Endothelial cell of umbilical vein (primary cell): ENCODE results near the gene WDR7. TPM values are rescaled to one million over a fixed set of nuclear protein-coding genes. Genes with fewer than 3 reads are reported as not detected.

Experiments used
- BruUV-seq: library from RNA; stranded (reverse); fragments of 400-500 nt; replicated peaks from 2 replicates; lab custom pipeline; 2021; lab: Mats Ljungman, UMichigan
- CTCF ChIA-PET: fragments of 300-600, 350-600 bp; sonication (Branson Sonifier 250); formaldehyde crosslinking; loops from one replicate; lab custom pipeline; 2021; ENCODE audit warnings: antibody characterized with exemption, inconsistent platforms; lab: Charles Lee
- POLR2A ChIA-PET: fragments of 300-600, 350-600 bp; sonication (Branson Sonifier 250); formaldehyde crosslinking; loops from one replicate; lab custom pipeline; 2021; ENCODE audit warnings: antibody characterized with exemption, inconsistent platforms; lab: Charles Lee
- DNase-seq: peaks from one replicate; pipeline ENCODE4 v3.0.0-alpha.2; 2011; ENCODE audit warnings: low read depth, low spot score
- FAIRE-seq: peaks from 2 replicates; lab custom pipeline; 2011; peaks lifted over from hg19 to GRCh38; lab: Jason Lieb, UNC
- H2AFZ ChIP-seq: 2 replicates; pipeline ENCODE4 v1.6.0; 2012; ENCODE audit warnings: low read depth, low read length, control low read depth, inconsistent platforms
- H3K27ac ChIP-seq: 2 replicates; pipeline ENCODE4 v1.5.1; 2011; ENCODE audit warnings: low read depth, mild to moderate bottlenecking, control low read depth, low read length, moderate library complexity; ENCODE audit not compliant: insufficient read depth
- H3K27me3 ChIP-seq, 2 experiments: 2 replicates each; pipeline versions ENCODE4 v1.6.0 to v1.6.1; 2011; ENCODE audit warnings: low read length in 2 of 2, mixed read lengths in 1 of 2; ENCODE audit not compliant: control insufficient read depth in 2 of 2, insufficient read depth in 2 of 2
- H3K36me3 ChIP-seq, 2 experiments: 2 replicates in 1 of 2; 3 replicates in 1 of 2; pipeline ENCODE4 v1.5.1; 2011; ENCODE audit warnings: low read length in 2 of 2, mild to moderate bottlenecking in 1 of 2, moderate library complexity in 1 of 2; ENCODE audit not compliant: control insufficient read depth in 2 of 2, insufficient read depth in 2 of 2; ENCODE audit errors: extremely low read depth in 1 of 2
- H3K4me1 ChIP-seq: 3 replicates; pipeline ENCODE4 v1.5.1; 2011; ENCODE audit warnings: mild to moderate bottlenecking, low read length; ENCODE audit not compliant: control insufficient read depth, insufficient read depth; ENCODE audit errors: extremely low read depth
- H3K4me2 ChIP-seq: 2 replicates; pipeline ENCODE4 v1.6.1; 2011; ENCODE audit warnings: low read length, control low read depth, mixed read lengths; ENCODE audit not compliant: insufficient read depth
- H3K4me3 ChIP-seq, 3 experiments: fragments of 200-600 bp in 1 of 3; sonication (generic), shearing (Covaris generic) in 1 of 3; replicated peaks in 1 of 3; 2 replicates each; pipeline ENCODE4 v1.5.1; 2011 to 2016; ENCODE audit warnings: control low read depth in 3 of 3, low read length in 3 of 3, mild to moderate bottlenecking in 2 of 3, inconsistent platforms in 1 of 3, low read depth in 1 of 3, moderate library complexity in 1 of 3; ENCODE audit not compliant: insufficient read depth in 1 of 3
- H3K79me2 ChIP-seq: 2 replicates; pipeline ENCODE4 v1.6.0; 2012; ENCODE audit warnings: low read length, inconsistent platforms; ENCODE audit not compliant: control insufficient read depth, insufficient read depth
- H3K9ac ChIP-seq: replicated peaks from 2 replicates; pipeline ENCODE3; 2011; ENCODE audit warnings: low read length, control low read depth; ENCODE audit not compliant: insufficient read depth; ENCODE audit errors: extremely low read depth
- H3K9me1 ChIP-seq: replicated peaks from 3 replicates; pipeline ENCODE4 v1.6.0; 2011; ENCODE audit warnings: mild to moderate bottlenecking, low read length; ENCODE audit not compliant: control insufficient read depth, insufficient read depth; ENCODE audit errors: extremely low read depth
- H3K9me3 ChIP-seq: replicated peaks from 2 replicates; pipeline ENCODE4 v1.5.1; 2012; ENCODE audit warnings: low read length, inconsistent platforms; ENCODE audit not compliant: control insufficient read depth, insufficient read depth
- H4K20me1 ChIP-seq: replicated peaks from 2 replicates; pipeline ENCODE3; 2011; ENCODE audit warnings: mild to moderate bottlenecking, low read length; ENCODE audit not compliant: control insufficient read depth, insufficient read depth; ENCODE audit errors: extremely low read depth
- EZH2 ChIP-seq: IDR thresholded peaks from 2 replicates; pipeline ENCODE4 v1.6.1; 2012; ENCODE audit warnings: borderline replicate concordance, low read depth, mild to moderate bottlenecking, moderate library complexity, low read length, inconsistent platforms; ENCODE audit not compliant: severe bottlenecking
- FOS ChIP-seq: IDR thresholded peaks from 2 replicates; pipeline ENCODE4 v1.6.1; 2011; ENCODE audit warnings: mild to moderate bottlenecking, low read length, moderate library complexity, borderline replicate concordance; ENCODE audit not compliant: insufficient read depth
- GATA2 ChIP-seq: IDR thresholded peaks from 2 replicates; pipeline ENCODE4 v1.7.0; 2011; ENCODE audit warnings: low read depth, mild to moderate bottlenecking, moderate library complexity, mixed read lengths, low read length; ENCODE audit not compliant: insufficient read length, insufficient read depth
- JUN ChIP-seq: IDR thresholded peaks from 2 replicates; pipeline ENCODE4 v1.6.1; 2011; ENCODE audit warnings: borderline replicate concordance, low read depth; ENCODE audit not compliant: insufficient read length, insufficient read depth
- MAX ChIP-seq: IDR thresholded peaks from 2 replicates; pipeline ENCODE4 v1.6.1; 2011; ENCODE audit not compliant: insufficient read depth, insufficient read length
- MYC ChIP-seq: IDR thresholded peaks from one replicate; pipeline ENCODE4 v1.6.1; 2011; ENCODE audit warnings: mild to moderate bottlenecking, low read depth, low read length
- POLR2A ChIP-seq: IDR thresholded peaks from 2 replicates; pipeline ENCODE4 v1.6.1; 2012; ENCODE audit warnings: low read depth, mild to moderate bottlenecking, control low read depth, low read length
- POLR2AphosphoS5 ChIP-seq: IDR thresholded peaks from 2 replicates; pipeline ENCODE4 v1.6.1; 2012; ENCODE audit warnings: low read depth, mild to moderate bottlenecking, control low read depth, low read length, moderate library complexity; ENCODE audit not compliant: insufficient read depth
- dilution Hi-C: fragments of 300-500 bp; cut with MboI; formaldehyde crosslinking; loops from one replicate; pipeline ENCODE4 v1.15.0; 2019; ENCODE audit warnings: low sequenced_read_pairs; ENCODE audit not compliant: extremely low pct_ligation_motif_present
- intact Hi-C: fragments of 100-400 bp; cut with micrococcal nuclease; formaldehyde crosslinking; loops from one replicate; pipeline ENCODE4 v1.10.0; 2022
- polyA plus RNA-seq, 4 experiments: library from polyadenylated mRNA; depleted of rRNA in 3 of 4; stranded (reverse) in 3 of 4; unstranded in 1 of 4; fragments of >200 nt; gene quantifications; 2 replicates each; pipeline versions ENCODE4 v1.2.1 to v1.2.3, GENCODE V29; 2011 to 2012; ENCODE audit warnings: missing spikeins in 1 of 4
- total RNA-seq: library from RNA; stranded (reverse); gene quantifications from 2 replicates; pipeline ENCODE4 v1.2.3, GENCODE V29; 2021
- TF ChIP-seq, protein P1 (sequence below), 2 donors: IDR thresholded peaks; 1 replicate in 1 of 2; 2 replicates in 1 of 2; pipeline ENCODE4 v1.5.1; 2011; ENCODE audit warnings: low read length in 2 of 2, mild to moderate bottlenecking in 2 of 2, moderate library complexity in 2 of 2, control low read depth in 1 of 2, inconsistent platforms in 1 of 2, low read depth in 1 of 2; ENCODE audit not compliant: insufficient read depth in 1 of 2; ENCODE audit errors: extremely low read depth in 1 of 2

The WDR7 gene
- total and polyA plus RNA-seq, 2 donors (not counting 3 experiments of a cell fraction or from before 2014, with no cell fraction given) = 5.9 to 19.0 TPM

- H4K20me1 ChIP-seq = no peaks in the 10 kb centered on the region
- H3K9ac ChIP-seq = no peak overlapping the region
- no peaks in the 10 kb centered on the region for H3K27me3 ChIP-seq
- no peaks in the 10 kb centered on the region for H3K4me1 ChIP-seq
- DNase-seq (no peak), FAIRE-seq (no peak)
- H3K4me2 ChIP-seq = no peak overlapping the region
- no peaks in the 10 kb centered on the region for H3K79me2 ChIP-seq
- no peaks in the 10 kb centered on the region for H3K9me3 ChIP-seq
- POLR2A ChIA-PET = no interaction called here
- dilution Hi-C loops (no loop called here), intact Hi-C loops (loop anchor here (10.0 kb wide), 1 partner anchor 272 kb away; no protein-coding TSS in a partner anchor)
- H3K27ac ChIP-seq = no peak overlapping the region
- no TSS peak for BruUV-seq
- H3K36me3 ChIP-seq = peaks cover 0 to 2% of the 10 kb centered on the region in 2 experiments
- no peak overlapping the region for H2AFZ ChIP-seq
- CTCF ChIA-PET = no interaction called here
- TF ChIP-seq POLR2A = no peak
- no peak for TF ChIP-seq EZH2
- no peak for TF ChIP-seq JUN
- no peak for TF ChIP-seq POLR2AphosphoS5
- no peak for TF ChIP-seq GATA2
- TF ChIP-seq MYC = no peak
- no peak for TF ChIP-seq FOS
- TF ChIP-seq MAX = no peak
- H3K9me1 ChIP-seq = no peaks in the 10 kb centered on the region
- no peak overlapping the region for H3K4me3 ChIP-seq
Measured at GRCh38 chr18:57026316-57026715, 375.2 kb downstream of the WDR7 start.

DNA sequence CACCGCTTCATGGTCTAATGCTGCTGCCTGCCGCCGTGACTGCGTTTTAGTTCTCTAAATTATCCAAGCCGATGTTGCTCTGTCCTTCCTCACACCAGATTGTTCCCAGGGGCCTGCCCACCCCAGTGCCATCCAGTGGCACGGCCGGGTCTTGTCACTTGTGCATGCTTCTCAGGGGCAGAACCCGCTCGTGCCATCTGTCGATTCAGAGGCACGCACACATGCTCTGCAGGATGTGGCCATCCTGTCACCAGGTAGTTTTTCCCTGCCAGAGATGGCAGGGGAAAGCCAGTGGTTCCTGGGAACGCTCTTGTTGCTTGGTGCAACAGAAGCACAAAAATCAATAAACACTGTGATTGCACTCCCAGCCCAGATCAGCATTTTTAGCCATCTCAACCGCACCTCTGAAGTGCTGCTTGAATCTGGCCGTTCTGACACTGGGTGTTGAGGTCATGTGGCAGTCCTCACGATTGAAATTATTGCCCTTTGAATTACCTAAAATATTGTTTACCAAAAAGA lies 376.1 kb downstream of the WDR7 start:
- Histone ChIP-seq H3K27ac (no peak overlapping the region), H2AFZ (no peak overlapping the region), H3K36me3 (peaks cover 0 to 2% of the 10 kb centered on the region in 2 experiments), H3K9ac (no peak overlapping the region), H3K4me2 (no peak overlapping the region), H3K27me3 (no peaks in the 10 kb centered on the region), H3K4me1 (no peaks in the 10 kb centered on the region), H3K9me1 (no peaks in the 10 kb centered on the region), H3K79me2 (no peaks in the 10 kb centered on the region), H3K9me3 (no peaks in the 10 kb centered on the region), H3K4me3 (no peak overlapping the region), H4K20me1 (no peaks in the 10 kb centered on the region)
- BruUV-seq = no TSS peak
- dilution Hi-C loops = no loop called here
- CTCF ChIA-PET = no interaction called here
- FAIRE-seq (no peak), DNase-seq (no peak)
- TF ChIP-seq MYC (no peak), POLR2AphosphoS5 (no peak), MAX (no peak), GATA2 (no peak), JUN (no peak), EZH2 (no peak), POLR2A (no peak), FOS (no peak)
- TF ChIP-seq, protein P1, sequence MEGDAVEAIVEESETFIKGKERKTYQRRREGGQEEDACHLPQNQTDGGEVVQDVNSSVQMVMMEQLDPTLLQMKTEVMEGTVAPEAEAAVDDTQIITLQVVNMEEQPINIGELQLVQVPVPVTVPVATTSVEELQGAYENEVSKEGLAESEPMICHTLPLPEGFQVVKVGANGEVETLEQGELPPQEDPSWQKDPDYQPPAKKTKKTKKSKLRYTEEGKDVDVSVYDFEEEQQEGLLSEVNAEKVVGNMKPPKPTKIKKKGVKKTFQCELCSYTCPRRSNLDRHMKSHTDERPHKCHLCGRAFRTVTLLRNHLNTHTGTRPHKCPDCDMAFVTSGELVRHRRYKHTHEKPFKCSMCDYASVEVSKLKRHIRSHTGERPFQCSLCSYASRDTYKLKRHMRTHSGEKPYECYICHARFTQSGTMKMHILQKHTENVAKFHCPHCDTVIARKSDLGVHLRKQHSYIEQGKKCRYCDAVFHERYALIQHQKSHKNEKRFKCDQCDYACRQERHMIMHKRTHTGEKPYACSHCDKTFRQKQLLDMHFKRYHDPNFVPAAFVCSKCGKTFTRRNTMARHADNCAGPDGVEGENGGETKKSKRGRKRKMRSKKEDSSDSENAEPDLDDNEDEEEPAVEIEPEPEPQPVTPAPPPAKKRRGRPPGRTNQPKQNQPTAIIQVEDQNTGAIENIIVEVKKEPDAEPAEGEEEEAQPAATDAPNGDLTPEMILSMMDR (IDR thresholded peaks at IDR 0.05; ENCODE audit: extremely low read depth in 1 of 2, insufficient read depth in 1 of 2, low read depth in 1 of 2, low read length in 2 of 2) = no peak
- intact Hi-C loops = loop anchor here (10.0 kb wide), 1 partner anchor 272 kb away; no protein-coding TSS in a partner anchor
- POLR2A ChIA-PET = no interaction called here
